RCC 7860 (cell line): ENCODE data around the gene NPIPB12.
"Not testable (repeated sequence)": the region's sequence is repeated elsewhere in the genome, so short reads cannot be mapped to it uniquely, and the experiment has no call there.

ENCODE experiments used
- DNase-seq: peaks from one replicate; pipeline ENCODE4 v3.0.0-alpha.2; 2015; ENCODE audit warnings: low spot score
- FAIRE-seq: peaks from 2 replicates; lab custom pipeline; 2012; peaks lifted over from hg19 to GRCh38; lab: Jason Lieb, UNC

NPIPB12 gene

GRCh38 chr16:29506308-29506707 is at the start of gene NPIPB12:
TSS of gene NPIPB12 (minus strand) at chr16:29506408.
- not testable (repeated sequence) for FAIRE-seq, DNase-seq

GRCh38 chr16:29521520-29521919 is 15.3 kb upstream of the NPIPB12 start:
- DNase-seq, FAIRE-seq: not testable (repeated sequence)

- DNase-seq, FAIRE-seq: not testable (repeated sequence)
Measured at GRCh38 chr16:29482276-29482675, 23.9 kb downstream of the NPIPB12 start.

DNA sequence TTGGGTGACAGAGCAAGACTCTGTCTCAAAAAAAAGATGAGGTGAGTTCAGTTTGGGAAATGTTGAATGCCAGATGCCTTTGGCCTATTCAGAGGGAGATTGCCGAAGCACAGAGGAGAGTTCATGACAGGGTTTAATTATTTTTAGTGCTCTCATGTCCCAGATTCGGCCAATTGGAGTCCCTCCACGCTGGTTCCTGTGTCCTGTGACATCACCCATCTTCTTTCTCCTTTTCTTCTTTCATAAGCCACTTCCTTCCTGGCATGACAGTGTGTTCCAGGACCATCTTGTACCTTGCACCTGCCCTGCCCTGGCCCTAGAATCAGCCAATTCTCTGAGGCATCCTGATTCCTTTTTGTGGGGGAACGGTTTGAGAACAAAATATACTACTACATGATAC is 34.1 kb downstream of the NPIPB12 start:
- DNase-seq, FAIRE-seq: not testable (repeated sequence)

DNA sequence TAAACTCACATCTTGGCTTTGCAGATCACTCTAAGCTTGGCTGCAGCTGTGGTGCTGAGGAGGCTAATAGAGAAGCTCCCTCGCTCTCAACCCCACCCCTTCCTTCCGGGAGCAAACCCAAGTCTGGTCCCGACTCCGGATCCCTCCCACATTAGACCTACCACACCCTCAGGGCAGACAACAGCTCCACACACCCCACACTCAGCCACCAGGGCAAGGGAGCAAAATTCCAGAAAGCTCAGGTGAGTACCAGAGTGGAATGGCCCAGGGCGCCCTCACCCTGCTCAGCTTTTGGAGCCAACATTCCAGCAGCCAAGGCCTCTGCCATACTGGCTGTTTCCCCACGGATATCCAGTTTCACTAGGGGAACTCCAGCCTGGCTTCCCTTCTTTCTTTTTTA is 36.5 kb downstream of the NPIPB12 start:
- FAIRE-seq, result not testable (repeated sequence)

GRCh38 chr16:29467654-29468366 is 38.4 kb downstream of the NPIPB12 start:
- DNase-seq, result not testable (repeated sequence)
- FAIRE-seq, result peak; percentile 50

More for the DNA sequence above, 36.5 kb downstream of the NPIPB12 start:
- DNase-seq, result not testable (repeated sequence)

DNA sequence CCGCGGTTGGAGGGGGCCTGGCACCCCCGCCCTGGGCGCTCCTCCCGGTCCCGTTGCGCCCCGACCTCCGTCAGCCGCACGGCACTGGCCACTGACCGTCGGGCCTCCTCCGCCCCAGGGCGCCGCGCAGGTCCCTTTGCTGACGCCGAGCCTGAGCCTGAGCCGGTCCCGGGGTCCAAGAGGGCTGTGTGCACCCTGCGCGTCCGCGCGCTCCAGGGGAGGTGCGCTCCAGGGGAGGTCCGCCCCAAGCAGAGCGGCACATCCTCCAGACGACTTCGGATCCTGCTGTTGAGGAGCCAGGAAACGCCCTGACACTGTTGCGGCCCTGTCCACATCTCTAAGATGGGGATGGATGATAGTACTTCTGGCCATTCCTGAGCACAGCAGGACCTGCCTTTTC is 39.3 kb downstream of the NPIPB12 start:
- DNase-seq, FAIRE-seq: not testable (repeated sequence)

DNA sequence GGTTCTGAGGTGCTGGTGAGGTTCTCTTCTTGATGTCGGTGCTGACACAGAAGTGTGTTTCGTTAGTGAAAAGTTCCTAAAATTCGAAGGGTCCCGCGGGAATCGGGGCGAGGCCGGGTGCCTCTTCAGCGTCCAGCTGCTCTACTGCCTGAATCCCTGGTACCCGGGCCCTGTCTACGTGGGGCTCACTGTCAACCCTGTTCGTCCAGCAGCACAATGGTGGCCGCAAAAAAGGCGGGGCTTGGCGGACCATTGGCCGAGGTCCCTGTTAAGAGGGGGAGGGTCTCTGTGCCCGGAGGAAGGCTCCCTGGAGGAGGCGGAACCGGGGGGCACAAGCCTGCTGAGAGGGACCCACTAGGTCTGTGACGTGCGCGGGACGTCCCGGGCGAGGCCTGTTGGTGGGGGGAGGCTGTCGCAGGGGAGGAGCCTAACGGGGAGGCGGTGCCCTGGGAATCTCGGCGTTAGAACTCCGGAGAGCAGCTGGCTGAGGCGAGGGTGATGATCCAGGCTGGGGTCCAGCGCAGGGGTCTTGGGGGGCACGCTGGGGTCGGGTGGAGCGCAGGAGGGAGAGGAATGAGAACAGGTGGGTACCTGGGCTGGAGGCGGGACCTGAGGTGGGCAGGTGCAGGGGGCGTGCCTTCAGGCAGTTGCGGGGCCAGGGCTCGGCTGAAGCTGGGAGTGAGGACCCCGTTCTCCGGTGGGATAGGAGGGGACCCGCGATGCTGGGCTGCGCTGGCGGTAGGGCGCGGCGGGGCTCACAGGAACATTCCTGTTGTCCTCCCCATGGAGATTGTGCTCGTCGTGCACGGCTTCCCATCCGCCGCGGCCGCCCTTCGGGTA is 40.0 kb downstream of the NPIPB12 start:
- not testable (repeated sequence) for FAIRE-seq, DNase-seq

DNA sequence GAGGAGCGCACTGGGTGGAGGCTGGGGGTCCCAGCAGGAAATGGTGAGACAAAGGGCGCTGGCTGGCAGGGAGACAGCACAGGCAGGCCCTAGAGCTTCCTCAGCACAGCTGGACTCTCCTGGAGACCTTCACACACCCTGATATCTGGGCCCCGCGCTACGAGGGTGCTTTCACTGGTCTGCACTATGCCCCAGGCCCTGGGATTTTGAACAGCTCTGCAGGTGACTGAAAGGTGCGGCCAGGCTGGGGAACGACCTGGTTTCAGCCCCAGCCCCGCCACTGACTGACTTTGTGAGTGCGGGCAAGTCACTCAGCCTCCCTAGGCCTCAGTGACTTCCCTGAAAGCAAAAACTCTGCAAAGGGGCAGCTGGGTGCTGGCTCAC is 45.6 kb downstream of the NPIPB12 start:
- not testable (repeated sequence) for DNase-seq, FAIRE-seq

- peak; percentile 2 for FAIRE-seq
- not testable (repeated sequence) for DNase-seq
Measured at GRCh38 chr16:29459706-29460646, 46.2 kb downstream of the NPIPB12 start, which contains the start of gene SULT1A4. TSS of gene SULT1A4 (plus strand) at chr16:29459913. CDS start at chr16:29461386, 1,473 bp downstream.

DNA sequence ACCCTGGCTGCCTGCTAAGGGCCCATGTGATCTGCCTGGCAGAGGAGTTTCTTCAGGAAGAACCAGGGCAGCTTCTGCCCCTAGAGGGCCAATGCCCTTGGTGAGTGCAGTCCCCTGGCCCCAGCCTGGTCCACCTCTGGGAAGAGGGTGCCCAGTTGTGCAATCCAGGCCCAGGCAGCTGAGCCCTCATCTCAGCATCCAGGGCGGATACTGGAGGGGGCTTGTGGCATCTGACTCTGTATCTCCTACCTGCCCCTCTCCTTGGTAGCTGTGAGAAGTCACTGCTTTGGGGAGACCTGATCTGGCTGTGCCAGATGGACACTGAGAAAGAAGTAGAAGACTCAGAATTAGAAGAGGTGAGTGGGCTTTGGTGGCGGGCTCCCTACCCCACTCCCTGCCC is 48.5 kb downstream of the NPIPB12 start:
- DNase-seq, FAIRE-seq: not testable (repeated sequence)

DNA sequence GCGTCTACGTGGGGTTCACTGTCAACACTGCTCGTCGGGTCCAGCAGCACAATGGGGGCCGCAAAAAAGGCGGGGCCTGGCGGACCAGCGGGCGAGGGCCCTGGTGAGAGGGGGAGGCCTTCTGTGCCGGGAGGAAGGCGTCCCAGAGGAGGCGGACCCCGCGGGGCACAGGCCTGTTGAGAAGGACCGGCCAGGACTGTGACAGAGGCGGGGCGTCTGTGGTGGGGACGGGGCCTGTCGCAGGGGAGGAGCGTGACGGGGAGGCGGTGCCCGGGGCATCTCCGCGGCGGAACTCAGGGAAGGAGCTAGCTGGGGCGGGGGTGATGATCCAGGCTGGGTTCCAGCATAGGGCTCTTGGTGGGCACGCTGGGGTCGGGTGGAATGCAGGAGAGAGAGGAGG is 51.4 kb downstream of the NPIPB12 start:
- DNase-seq, result not testable (repeated sequence)
- peak; percentile 15 for FAIRE-seq

- peak; percentile 93 for FAIRE-seq
- not testable (repeated sequence) for DNase-seq
Measured at GRCh38 chr16:29454269-29454668, 51.9 kb downstream of the NPIPB12 start, which contains the start of the genes BOLA2 and SLX1B. TSS of gene BOLA2 (minus strand) at chr16:29454351. CDS start at chr16:29454253, 98 bp downstream. TSS of gene SLX1B (plus strand) at chr16:29454533.

DNA sequence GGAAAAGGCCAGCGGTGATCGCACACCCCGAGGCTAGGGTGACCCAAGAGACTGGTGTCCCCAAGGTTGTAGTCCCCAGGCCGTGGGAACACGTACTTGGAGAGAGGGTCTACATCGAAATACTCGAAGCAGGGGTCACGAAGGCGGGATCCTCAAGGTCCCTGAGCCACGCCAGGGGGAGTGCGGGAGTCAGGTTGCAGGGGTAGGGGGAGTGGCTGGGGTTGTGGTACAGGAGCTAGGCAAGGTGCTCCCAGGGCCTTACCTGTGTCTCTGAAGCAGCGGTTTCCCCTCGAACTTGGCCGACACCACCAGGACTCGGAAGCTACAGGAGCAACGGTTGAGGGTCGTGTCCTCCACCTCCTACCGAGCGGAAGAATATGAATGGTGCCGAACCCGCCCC is 52.5 kb downstream of the NPIPB12 start:
- FAIRE-seq, DNase-seq: not testable (repeated sequence)
